Activated gamma-delta T cell (primary cell): ENCODE measurements around the gene PDXDC1.
"Not testable (repeated sequence)": the region's sequence is repeated elsewhere in the genome, so short reads cannot be mapped to it uniquely, and the experiment has no call there.

Experiments
- DNase-seq: peaks from one replicate; lab custom pipeline; 2025; lab: John Stamatoyannopoulos, UW

Gene PDXDC1

GRCh38 chr16:15016951-15017580, 42.2 kb downstream of the PDXDC1 start:
- not testable (repeated sequence) for DNase-seq

GRCh38 chr16:15021429-15021828, 46.6 kb downstream of the PDXDC1 start:
- DNase-seq: not testable (repeated sequence)

- DNase-seq: not testable (repeated sequence)
These were observed 47.4 kb downstream of the PDXDC1 start for GRCh38 chr16:15022194-15022593.

- DNase-seq: not testable (repeated sequence)
These were observed 48.7 kb downstream of the PDXDC1 start for GRCh38 chr16:15023381-15024077.

GRCh38 chr16:15024858-15025199, 50.0 kb downstream of the PDXDC1 start:
- not testable (repeated sequence) for DNase-seq

GRCh38 chr16:15025234-15025951, 50.6 kb downstream of the PDXDC1 start:
- not testable (repeated sequence) for DNase-seq

- not testable (repeated sequence) for DNase-seq
These were observed 52.2 kb downstream of the PDXDC1 start for GRCh38 chr16:15027051-15027450.

GRCh38 chr16:15027503-15028344, 52.9 kb downstream of the PDXDC1 start:
- not testable (repeated sequence) for DNase-seq

- DNase-seq: not testable (repeated sequence)
These were observed 53.5 kb downstream of the PDXDC1 start for GRCh38 chr16:15028345-15028715.

GRCh38 chr16:15028801-15029698, 54.2 kb downstream of the PDXDC1 start:
- not testable (repeated sequence) for DNase-seq

- not testable (repeated sequence) for DNase-seq
These were observed 54.9 kb downstream of the PDXDC1 start for GRCh38 chr16:15029749-15030148.

GRCh38 chr16:15031179-15031578, 56.4 kb downstream of the PDXDC1 start:
- DNase-seq: no peak

GRCh38 chr16:15031586-15031985, 56.8 kb downstream of the PDXDC1 start:
- DNase-seq: no peak

GRCh38 chr16:15032547-15033308, 57.9 kb downstream of the PDXDC1 start:
- no peak for DNase-seq

- DNase-seq: no peak
These were observed 58.5 kb downstream of the PDXDC1 start for GRCh38 chr16:15033309-15033707.

GRCh38 chr16:15034266-15035162, 59.7 kb downstream of the PDXDC1 start:
- DNase-seq: no peak

GRCh38 chr16:15035163-15035729, 60.4 kb downstream of the PDXDC1 start:
- DNase-seq: no peak

- DNase-seq: no peak
These were observed 62.2 kb downstream of the PDXDC1 start for GRCh38 chr16:15037003-15037402.

- DNase-seq: no peak
These were observed 62.9 kb downstream of the PDXDC1 start for GRCh38 chr16:15037745-15038144.
